GM12872 (cell line): ENCODE data around the gene MYT1.

Source experiments
- CTCF ChIP-seq: IDR thresholded peaks from 3 replicates; pipeline ENCODE4 v1.5.1; 2011; ENCODE audit warnings: low read depth, mild to moderate bottlenecking, low read length, moderate library complexity; ENCODE audit not compliant: insufficient read depth

MYT1 gene

GRCh38 chr20:64198347-64198746, 34.1 kb downstream of the MYT1 start:
- TF ChIP-seq CTCF: no peak

GRCh38 chr20:64199395-64199794, 35.1 kb downstream of the MYT1 start:
- no peak for TF ChIP-seq CTCF

- TF ChIP-seq CTCF: no peak
These were observed 36.5 kb downstream of the MYT1 start for GRCh38 chr20:64200740-64201139.

GRCh38 chr20:64201653-64202052, 37.4 kb downstream of the MYT1 start:
- no peak for TF ChIP-seq CTCF

- no peak for TF ChIP-seq CTCF
These were observed 39.0 kb downstream of the MYT1 start for GRCh38 chr20:64203037-64203777.

GRCh38 chr20:64205611-64206026, 41.4 kb downstream of the MYT1 start:
- no peak for TF ChIP-seq CTCF

GRCh38 chr20:64206614-64207013, 42.4 kb downstream of the MYT1 start:
- TF ChIP-seq CTCF: no peak
